Measurements from ENCODE around the gene IMMP2L.

The IMMP2L gene

GRCh38 chr7:110803602-110804143, 758.6 kb downstream of the IMMP2L start:
- H3K9me2 ChIP-seq (replicated peaks; ENCODE audit: insufficient read depth, low read length) = no peaks in the 10 kb centered on the region
- no peak overlapping the region for H3K9ac ChIP-seq (ENCODE audit: low read length)
- H3K27me3 ChIP-seq (ENCODE audit: low read length) = no peaks in the 10 kb centered on the region
- H3K4me2 ChIP-seq (ENCODE audit: low read depth, low read length, poor library complexity, severe bottlenecking) = no peak overlapping the region
- no peaks in the 10 kb centered on the region for H3K79me2 ChIP-seq (ENCODE audit: insufficient read depth, low read length)
- TF ChIP-seq CTCF (IDR thresholded peaks at IDR 0.05; ENCODE audit: insufficient read depth, low read length, poor library complexity, severe bottlenecking) (no peak), EZH2phosphoT487 (conservative IDR thresholded peaks at IDR 0.05; ENCODE audit: low read length) (no peak)
- no peaks in the 10 kb centered on the region for H4K20me1 ChIP-seq (ENCODE audit: low read depth, low read length)
- H3K4me3 ChIP-seq (ENCODE audit: insufficient read depth, low read length, poor library complexity, severe bottlenecking) = no peak overlapping the region
- H3K36me3 ChIP-seq (ENCODE audit: low read length) = no peaks in the 10 kb centered on the region
- no peak overlapping the region for H2AFZ ChIP-seq (ENCODE audit: low read depth, low read length, severe bottlenecking)
- H3F3A ChIP-seq (ENCODE audit: insufficient read depth) = no peaks in the 10 kb centered on the region
- no peak overlapping the region for H3K27ac ChIP-seq (ENCODE audit: low read depth, low read length)
- no peaks in the 10 kb centered on the region for H3K9me3 ChIP-seq (ENCODE audit: insufficient read depth, low read length)

- H3K27me3 ChIP-seq (ENCODE audit: low read length) = no peaks in the 10 kb centered on the region
- H3F3A ChIP-seq (ENCODE audit: insufficient read depth) = no peaks in the 10 kb centered on the region
- TF ChIP-seq CTCF (IDR thresholded peaks at IDR 0.05; ENCODE audit: insufficient read depth, low read length, poor library complexity, severe bottlenecking) (no peak), EZH2phosphoT487 (conservative IDR thresholded peaks at IDR 0.05; ENCODE audit: low read length) (no peak)
- no peaks in the 10 kb centered on the region for H4K20me1 ChIP-seq (ENCODE audit: low read depth, low read length)
- H2AFZ ChIP-seq (ENCODE audit: low read depth, low read length, severe bottlenecking) = no peak overlapping the region
- no peaks in the 10 kb centered on the region for H3K9me2 ChIP-seq (replicated peaks; ENCODE audit: insufficient read depth, low read length)
- no peaks in the 10 kb centered on the region for H3K79me2 ChIP-seq (ENCODE audit: insufficient read depth, low read length)
- H3K4me3 ChIP-seq (ENCODE audit: insufficient read depth, low read length, poor library complexity, severe bottlenecking) = no peak overlapping the region
- H3K27ac ChIP-seq (ENCODE audit: low read depth, low read length) = no peak overlapping the region
- H3K9ac ChIP-seq (ENCODE audit: low read length) = no peak overlapping the region
- H3K36me3 ChIP-seq (ENCODE audit: low read length) = no peaks in the 10 kb centered on the region
- H3K4me2 ChIP-seq (ENCODE audit: low read depth, low read length, poor library complexity, severe bottlenecking) = no peak overlapping the region
- H3K9me3 ChIP-seq (ENCODE audit: insufficient read depth, low read length) = no peaks in the 10 kb centered on the region
Observed at GRCh38 chr7:110801502-110801901, 760.8 kb downstream of the IMMP2L start.

- no peak for TF ChIP-seq EZH2phosphoT487 (conservative IDR thresholded peaks at IDR 0.05; ENCODE audit: low read length)
- no peak for TF ChIP-seq CTCF (IDR thresholded peaks at IDR 0.05; ENCODE audit: insufficient read depth, low read length, poor library complexity, severe bottlenecking)
- H3K27ac ChIP-seq (ENCODE audit: low read depth, low read length) = no peak overlapping the region
- no peaks in the 10 kb centered on the region for H4K20me1 ChIP-seq (ENCODE audit: low read depth, low read length)
- no peak overlapping the region for H3K9ac ChIP-seq (ENCODE audit: low read length)
- H3K27me3 ChIP-seq (ENCODE audit: low read length) = no peaks in the 10 kb centered on the region
- no peak overlapping the region for H2AFZ ChIP-seq (ENCODE audit: low read depth, low read length, severe bottlenecking)
- no peaks in the 10 kb centered on the region for H3K79me2 ChIP-seq (ENCODE audit: insufficient read depth, low read length)
- H3K4me3 ChIP-seq (ENCODE audit: insufficient read depth, low read length, poor library complexity, severe bottlenecking) = no peak overlapping the region
- no peaks in the 10 kb centered on the region for H3K36me3 ChIP-seq (ENCODE audit: low read length)
- H3K9me2 ChIP-seq (replicated peaks; ENCODE audit: insufficient read depth, low read length) = no peaks in the 10 kb centered on the region
- no peaks in the 10 kb centered on the region for H3K9me3 ChIP-seq (ENCODE audit: insufficient read depth, low read length)
- H3K4me2 ChIP-seq (ENCODE audit: low read depth, low read length, poor library complexity, severe bottlenecking) = no peak overlapping the region
- H3F3A ChIP-seq (ENCODE audit: insufficient read depth) = no peaks in the 10 kb centered on the region
Observed at GRCh38 chr7:110800984-110801383, 761.3 kb downstream of the IMMP2L start.

All from SU-DHL-6 (cell line).